Activated CD4-positive, alpha-beta memory T cell treated with anti-CD3 and anti-CD28 coated beads, Interleukin-2, amount 10 ng/mL, durations not matched to agents 7 days and 5 days (primary cell): ENCODE results near the gene CACNA1I. TPM values are rescaled to one million over a fixed set of nuclear protein-coding genes. Genes with fewer than 3 reads are reported as not detected.

Experiments used
- CTCF ChIA-PET: fragments of 350-600 bp; sonication (Branson Sonifier 250); formaldehyde crosslinking; loops from one replicate; lab custom pipeline; 2021; ENCODE audit warnings: antibody characterized with exemption, inconsistent platforms; lab: Charles Lee
- POLR2A ChIA-PET: fragments of 350-600 bp; sonication (Branson Sonifier 250); formaldehyde crosslinking; loops from one replicate; lab custom pipeline; 2021; ENCODE audit warnings: antibody characterized with exemption; lab: Charles Lee
- DNase-seq: peaks from one replicate; pipeline ENCODE4 v3.0.0-alpha.2; 2020
- H3K27ac Mint-ChIP-seq: one replicate; pipeline ENCODE4 v1.8.0; 2021; ENCODE audit warnings: mild to moderate bottlenecking, mixed read lengths
- H3K27me3 Mint-ChIP-seq: one replicate; pipeline ENCODE4 v1.8.0; 2021; ENCODE audit warnings: mixed read lengths
- H3K36me3 Mint-ChIP-seq: one replicate; pipeline ENCODE4 v1.8.0; 2021; ENCODE audit warnings: low read depth, mixed read lengths
- H3K4me1 Mint-ChIP-seq: one replicate; pipeline ENCODE4 v1.8.0; 2021; ENCODE audit warnings: mixed read lengths
- H3K4me3 Mint-ChIP-seq: one replicate; pipeline ENCODE4 v1.8.0; 2021; ENCODE audit warnings: mild to moderate bottlenecking, mixed read lengths
- H3K9me3 Mint-ChIP-seq: one replicate; pipeline ENCODE4 v1.8.0; 2021; ENCODE audit warnings: mixed read lengths
- total RNA-seq, 2 experiments: library from RNA; stranded (reverse); gene quantifications; one replicate each; pipeline ENCODE4 v1.2.3, GENCODE V29; 2021

CACNA1I gene
- total RNA-seq, 2 experiments from 2014 or later = 8.7 to 8.8 TPM

DNA sequence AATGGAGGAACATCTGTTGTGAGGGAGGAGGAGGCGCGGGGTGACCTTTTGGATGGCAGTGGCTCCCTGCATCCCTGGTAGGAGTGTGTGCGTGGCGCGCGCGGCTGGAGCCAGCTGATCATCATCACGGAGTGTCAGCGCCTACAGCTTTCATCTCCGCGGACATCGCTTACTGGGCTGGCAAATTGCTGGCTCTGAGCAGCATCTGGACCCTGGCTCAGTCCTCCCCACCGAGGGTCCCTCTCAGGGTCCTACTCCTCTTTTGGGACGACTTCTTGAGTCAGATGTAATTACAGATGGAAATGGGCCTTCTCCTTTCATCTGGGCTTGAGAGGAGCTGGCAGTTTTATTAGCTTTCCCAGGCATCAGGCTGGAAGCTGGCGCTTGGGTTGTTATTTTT lies 85.3 kb downstream of the CACNA1I start:
- no peaks in the 10 kb centered on the region for H3K9me3 Mint-ChIP-seq
- ChIA-PET CTCF (no interaction called here), POLR2A (interaction anchor here (1.2 kb wide), 1 partner anchor 277 kb away, joined by 3 read pairs; no protein-coding TSS in a partner anchor)
- no peak for DNase-seq
- no peaks in the 10 kb centered on the region for H3K27me3 Mint-ChIP-seq
- H3K4me1 Mint-ChIP-seq = peaks cover 37% of the 10 kb centered on the region
- no peak overlapping the region for H3K27ac Mint-ChIP-seq
- no peaks in the 10 kb centered on the region for H3K36me3 Mint-ChIP-seq
- no peak overlapping the region for H3K4me3 Mint-ChIP-seq

DNA sequence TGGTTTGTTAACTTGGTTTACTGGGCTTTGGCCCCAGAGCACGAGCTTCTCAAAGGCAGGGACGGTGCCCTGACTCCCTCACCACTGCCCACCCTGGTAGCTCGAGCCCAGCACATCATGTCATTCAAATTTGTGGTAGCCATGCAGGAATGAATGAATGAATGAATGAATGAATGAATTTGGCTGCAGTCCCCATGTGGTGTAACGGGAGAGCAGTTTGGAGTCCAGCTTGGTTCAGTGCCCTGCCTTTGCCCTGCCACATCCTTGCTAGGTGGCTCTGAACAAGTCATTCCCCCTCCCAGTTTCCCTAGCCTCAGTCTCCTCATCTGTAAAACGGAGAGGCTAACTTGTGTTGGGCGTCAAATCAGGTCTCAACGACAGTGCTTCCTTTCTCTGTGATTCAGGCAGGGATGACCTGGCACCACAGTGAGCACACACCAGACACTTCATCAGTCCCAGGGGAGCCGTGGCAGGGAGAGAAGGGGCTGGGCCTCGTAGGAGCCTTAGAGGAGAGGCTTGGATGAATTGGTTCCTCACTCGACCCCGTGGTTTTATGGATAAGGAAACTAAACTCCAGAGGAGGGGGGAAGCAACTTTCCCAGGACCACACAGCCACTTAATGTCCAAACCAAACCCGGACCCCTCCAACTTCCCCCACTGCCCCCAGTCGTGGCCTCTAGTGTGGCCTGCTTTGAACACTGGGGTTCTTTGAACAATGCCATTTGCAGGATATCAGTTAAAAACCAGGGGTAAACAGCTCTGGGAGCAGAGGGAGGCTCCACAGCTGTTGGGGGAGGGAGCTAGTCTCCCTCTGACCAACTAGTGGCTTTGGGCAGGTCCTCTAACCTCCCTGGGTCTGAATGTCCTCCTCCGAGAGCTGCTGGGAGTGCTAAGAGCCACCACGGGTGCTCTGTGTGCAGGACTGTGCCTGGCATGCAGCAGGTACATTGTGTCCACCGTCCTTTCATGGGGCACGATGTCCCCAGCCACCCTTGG lies 86.2 kb downstream of the CACNA1I start:
- ChIA-PET POLR2A (interaction anchor here (1.2 kb wide), 1 partner anchor 276 kb away, joined by 3 read pairs; no protein-coding TSS in a partner anchor), CTCF (no interaction called here)
- no peaks in the 10 kb centered on the region for H3K36me3 Mint-ChIP-seq
- H3K27me3 Mint-ChIP-seq = peaks cover 3% of the 10 kb centered on the region
- H3K4me3 Mint-ChIP-seq = no peak overlapping the region
- no peaks in the 10 kb centered on the region for H3K9me3 Mint-ChIP-seq
- peak overlapping the region; percentile 44 for H3K27ac Mint-ChIP-seq
- H3K4me1 Mint-ChIP-seq = peaks cover 44% of the 10 kb centered on the region
- no peak for DNase-seq

DNA sequence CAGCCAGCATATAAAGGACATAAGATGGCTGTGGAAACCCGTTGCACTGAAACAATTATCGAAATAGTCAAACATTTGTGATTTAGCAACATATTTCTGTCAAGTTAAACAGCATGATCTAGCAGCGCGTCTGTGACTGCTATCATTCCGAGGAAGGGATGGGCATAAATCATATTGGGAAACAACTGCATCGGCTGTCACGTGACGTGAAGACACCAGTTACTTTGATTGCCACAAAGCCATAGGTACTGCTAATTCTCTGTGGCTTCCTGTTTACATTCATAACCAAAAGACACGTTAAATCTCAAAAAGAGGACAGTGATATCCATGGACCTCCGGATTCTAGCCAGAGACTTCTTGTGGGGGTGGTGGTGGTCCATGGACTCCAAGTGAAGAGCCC lies 87.8 kb downstream of the CACNA1I start:
- Mint-ChIP-seq H3K27me3 (peaks cover 10% of the 10 kb centered on the region), H3K36me3 (no peaks in the 10 kb centered on the region), H3K9me3 (no peaks in the 10 kb centered on the region), H3K27ac (peak overlapping the region; percentile 78), H3K4me1 (peaks cover 52% of the 10 kb centered on the region), H3K4me3 (peak overlapping the region; percentile 75)
- DNase-seq = peak; percentile 67
- ChIA-PET POLR2A (interaction anchor here (1.0 kb wide), 1 partner anchor 386 kb away, joined by 3 read pairs; no protein-coding TSS in a partner anchor), CTCF (no interaction called here)

DNA sequence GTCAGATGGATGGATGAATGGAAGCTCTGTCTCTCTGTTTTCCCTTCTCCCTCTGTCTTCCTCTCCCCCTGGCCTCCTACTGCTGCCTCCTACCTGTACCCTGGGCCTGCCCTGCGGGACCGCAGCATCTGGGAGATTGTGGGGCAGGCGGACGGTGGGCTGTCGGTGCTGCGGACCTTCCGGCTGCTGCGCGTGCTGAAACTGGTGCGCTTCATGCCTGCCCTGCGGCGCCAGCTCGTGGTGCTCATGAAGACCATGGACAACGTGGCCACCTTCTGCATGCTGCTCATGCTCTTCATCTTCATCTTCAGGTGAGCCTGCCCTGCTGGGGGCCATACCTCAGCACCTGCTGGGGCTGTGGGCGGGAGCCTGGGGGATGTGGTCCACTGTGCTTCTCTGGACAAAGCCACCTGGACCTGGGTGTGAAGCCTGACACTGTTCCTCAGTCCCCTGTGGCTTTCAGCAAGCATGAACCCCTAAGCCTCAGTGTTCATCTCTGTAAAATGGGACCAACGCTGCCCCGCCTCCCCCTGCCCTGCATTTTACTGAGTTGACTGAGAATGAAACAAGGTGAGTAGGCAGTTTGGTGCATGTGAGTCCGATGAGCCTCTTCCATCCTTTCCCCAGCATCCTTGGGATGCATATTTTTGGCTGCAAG lies 88.4 kb downstream of the CACNA1I start:
- Mint-ChIP-seq H3K27ac (peak overlapping the region; percentile 78), H3K4me3 (peak overlapping the region; percentile 75), H3K36me3 (no peaks in the 10 kb centered on the region), H3K27me3 (peaks cover 11% of the 10 kb centered on the region), H3K9me3 (no peaks in the 10 kb centered on the region), H3K4me1 (peaks cover 52% of the 10 kb centered on the region)
- ChIA-PET POLR2A (interaction anchor here (1.0 kb wide), 1 partner anchor 385 kb away, joined by 3 read pairs; no protein-coding TSS in a partner anchor), CTCF (no interaction called here)
- DNase-seq = no peak

DNA sequence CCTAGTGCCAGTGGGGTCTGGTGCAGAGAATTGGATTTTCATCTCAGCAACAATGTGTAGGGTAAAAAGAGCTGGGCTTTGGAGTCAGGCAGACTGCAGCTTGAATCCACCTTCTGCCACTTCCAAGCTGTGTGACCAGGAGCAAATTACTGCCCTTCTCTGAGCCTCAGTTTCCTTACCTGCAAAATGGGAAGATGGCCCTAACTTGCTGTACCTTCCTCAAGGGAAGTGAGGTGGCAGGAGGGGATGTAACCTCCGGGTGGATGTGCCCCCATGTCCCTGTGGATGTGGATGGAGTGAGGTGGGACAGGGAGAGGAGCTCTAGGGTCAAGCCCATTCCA lies 90.9 kb downstream of the CACNA1I start:
- Mint-ChIP-seq H3K27me3 (peaks cover 12% of the 10 kb centered on the region), H3K4me1 (peaks cover 52% of the 10 kb centered on the region), H3K4me3 (peak overlapping the region; percentile 43), H3K9me3 (no peaks in the 10 kb centered on the region), H3K36me3 (peaks cover 3% of the 10 kb centered on the region), H3K27ac (no peak overlapping the region)
- ChIA-PET CTCF (interaction anchor here (1.7 kb wide), 1 partner anchor 363 kb away, joined by 5 read pairs; no protein-coding TSS in a partner anchor), POLR2A (interaction anchor here (0.7 to 1.6 kb wide), 3 partner anchors 10 to 383 kb away, joined by 3 to 4 read pairs (median 4); no protein-coding TSS in a partner anchor)
- DNase-seq = no peak

DNA sequence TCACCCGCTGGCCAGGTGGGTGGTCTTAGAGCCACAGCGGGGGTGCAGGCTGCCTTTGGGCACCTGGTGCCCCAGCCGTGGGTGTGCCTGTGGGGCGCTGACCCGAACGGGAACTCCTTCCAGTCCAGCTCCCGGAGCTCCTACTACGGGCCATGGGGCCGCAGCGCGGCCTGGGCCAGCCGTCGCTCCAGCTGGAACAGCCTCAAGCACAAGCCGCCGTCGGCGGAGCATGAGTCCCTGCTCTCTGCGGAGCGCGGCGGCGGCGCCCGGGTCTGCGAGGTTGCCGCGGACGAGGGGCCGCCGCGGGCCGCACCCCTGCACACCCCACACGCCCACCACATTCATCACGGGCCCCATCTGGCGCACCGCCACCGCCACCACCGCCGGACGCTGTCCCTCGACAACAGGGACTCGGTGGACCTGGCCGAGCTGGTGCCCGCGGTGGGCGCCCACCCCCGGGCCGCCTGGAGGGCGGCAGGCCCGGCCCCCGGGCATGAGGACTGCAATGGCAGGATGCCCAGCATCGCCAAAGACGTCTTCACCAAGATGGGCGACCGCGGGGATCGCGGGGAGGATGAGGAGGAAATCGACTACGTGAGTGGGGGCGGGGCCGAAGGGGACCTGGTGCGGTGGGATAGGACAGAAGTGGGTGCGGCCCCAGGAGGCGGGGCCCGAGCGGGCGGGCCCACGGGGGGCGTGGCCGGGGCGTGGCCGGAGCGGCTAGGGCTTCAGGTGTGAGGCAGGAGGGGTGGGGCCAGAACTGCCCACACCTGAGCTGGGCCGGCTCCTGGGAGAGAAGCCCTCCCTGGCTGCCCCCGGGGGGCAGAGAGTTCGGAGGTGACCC lies 91.5 kb downstream of the CACNA1I start:
- DNase-seq = peak; percentile 86
- Mint-ChIP-seq H3K27me3 (peaks cover 12% of the 10 kb centered on the region), H3K27ac (no peak overlapping the region), H3K36me3 (peaks cover 3% of the 10 kb centered on the region), H3K4me3 (peak overlapping the region; percentile 63), H3K9me3 (no peaks in the 10 kb centered on the region), H3K4me1 (peaks cover 51% of the 10 kb centered on the region)
- ChIA-PET CTCF (interaction anchor here (1.7 kb wide), 1 partner anchor 363 kb away, joined by 5 read pairs; no protein-coding TSS in a partner anchor), POLR2A (interaction anchor here (0.7 to 1.6 kb wide), 4 partner anchors 10 to 382 kb away, joined by 3 to 4 read pairs (median 4); no protein-coding TSS in a partner anchor)

DNA sequence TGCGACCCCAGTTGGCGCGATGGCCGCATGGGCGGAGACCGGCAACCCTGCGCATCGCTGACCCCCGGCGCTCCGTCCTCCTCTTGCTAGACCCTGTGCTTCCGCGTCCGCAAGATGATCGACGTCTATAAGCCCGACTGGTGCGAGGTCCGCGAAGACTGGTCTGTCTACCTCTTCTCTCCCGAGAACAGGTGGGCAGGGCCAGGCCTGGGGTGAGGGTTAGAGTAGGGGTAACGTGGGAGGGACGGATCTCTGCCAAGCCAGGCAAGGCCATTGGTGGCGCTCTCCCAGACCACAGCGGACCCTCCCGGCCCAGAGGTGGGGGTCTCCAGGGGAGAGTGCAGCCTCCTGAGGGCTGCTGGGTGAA lies 92.1 kb downstream of the CACNA1I start:
- Mint-ChIP-seq H3K27me3 (peaks cover 12% of the 10 kb centered on the region), H3K4me1 (peaks cover 47% of the 10 kb centered on the region)
- POLR2A ChIA-PET = interaction anchor here (0.7 to 1.6 kb wide), 2 partner anchors 103 to 381 kb away, joined by 3 to 4 read pairs; no protein-coding TSS in a partner anchor

DNA sequence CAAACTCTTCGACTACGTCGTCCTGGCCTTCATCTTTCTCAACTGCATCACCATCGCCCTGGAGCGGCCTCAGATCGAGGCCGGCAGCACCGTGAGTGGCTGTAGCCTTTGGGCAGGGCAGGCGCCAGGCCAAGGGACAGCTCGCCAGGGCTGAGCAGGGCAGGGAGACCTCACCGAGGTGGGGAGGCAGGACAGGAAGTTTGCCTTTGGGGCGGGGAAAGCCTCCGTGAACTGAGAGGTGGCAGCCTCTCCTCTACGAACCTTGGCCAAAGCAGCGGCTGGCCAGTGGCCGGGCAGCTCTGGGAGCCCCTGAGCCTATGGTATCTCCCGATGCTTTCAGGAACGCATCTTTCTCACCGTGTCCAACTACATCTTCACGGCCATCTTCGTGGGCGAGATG lies 93.2 kb downstream of the CACNA1I start:
- DNase-seq = no peak
- no peaks in the 10 kb centered on the region for H3K9me3 Mint-ChIP-seq
- H3K36me3 Mint-ChIP-seq = peaks cover 3% of the 10 kb centered on the region
- peaks cover 12% of the 10 kb centered on the region for H3K27me3 Mint-ChIP-seq
- ChIA-PET CTCF (no interaction called here), POLR2A (no interaction called here)
- no peak overlapping the region for H3K4me3 Mint-ChIP-seq
- peaks cover 36% of the 10 kb centered on the region for H3K4me1 Mint-ChIP-seq
- no peak overlapping the region for H3K27ac Mint-ChIP-seq

More for the DNA sequence above, 92.1 kb downstream of the CACNA1I start:
- Mint-ChIP-seq H3K36me3 (peaks cover 3% of the 10 kb centered on the region), H3K4me3 (peak overlapping the region; percentile 35), H3K27ac (no peak overlapping the region), H3K9me3 (no peaks in the 10 kb centered on the region)
- DNase-seq = no peak
- CTCF ChIA-PET = interaction anchor here (1.7 kb wide), 1 partner anchor 362 kb away, joined by 5 read pairs; no protein-coding TSS in a partner anchor

DNA sequence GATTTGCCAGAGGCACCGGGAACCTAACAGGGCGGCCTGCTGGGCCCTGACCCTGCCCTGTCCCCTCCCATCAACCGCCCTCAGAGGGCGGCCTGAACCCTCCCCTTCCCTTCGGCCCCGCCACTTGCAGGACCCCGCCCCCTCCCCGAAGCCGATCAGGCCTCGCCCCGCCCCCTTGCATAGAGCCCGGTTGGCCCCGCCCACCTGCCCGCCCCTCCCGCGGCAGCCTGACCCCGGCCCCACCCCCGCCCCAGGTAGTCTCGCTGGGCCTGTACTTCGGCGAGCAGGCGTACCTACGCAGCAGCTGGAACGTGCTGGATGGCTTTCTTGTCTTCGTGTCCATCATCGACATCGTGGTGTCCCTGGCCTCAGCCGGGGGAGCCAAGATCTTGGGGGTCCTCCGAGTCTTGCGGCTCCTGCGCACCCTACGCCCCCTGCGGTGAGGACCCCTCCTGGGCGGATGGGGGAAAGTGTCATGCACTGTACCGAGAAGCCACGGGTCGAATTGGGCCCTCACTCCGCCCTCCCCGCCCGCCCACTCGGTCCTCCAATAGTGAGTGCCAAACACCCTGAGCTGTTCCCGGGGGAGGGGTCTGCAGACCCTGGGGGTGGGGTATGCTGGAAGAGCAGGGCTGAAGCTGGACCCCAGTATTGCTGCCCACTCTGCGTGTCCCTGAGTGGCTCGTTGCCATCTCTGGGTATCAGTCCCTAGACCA lies 94.1 kb downstream of the CACNA1I start:
- no peak overlapping the region for H3K27ac Mint-ChIP-seq
- H3K36me3 Mint-ChIP-seq = peaks cover 3% of the 10 kb centered on the region
- ChIA-PET POLR2A (no interaction called here), CTCF (no interaction called here)
- H3K27me3 Mint-ChIP-seq = peaks cover 12% of the 10 kb centered on the region
- peaks cover 27% of the 10 kb centered on the region for H3K4me1 Mint-ChIP-seq
- no peak for DNase-seq
- no peaks in the 10 kb centered on the region for H3K9me3 Mint-ChIP-seq
- H3K4me3 Mint-ChIP-seq = no peak overlapping the region

DNA sequence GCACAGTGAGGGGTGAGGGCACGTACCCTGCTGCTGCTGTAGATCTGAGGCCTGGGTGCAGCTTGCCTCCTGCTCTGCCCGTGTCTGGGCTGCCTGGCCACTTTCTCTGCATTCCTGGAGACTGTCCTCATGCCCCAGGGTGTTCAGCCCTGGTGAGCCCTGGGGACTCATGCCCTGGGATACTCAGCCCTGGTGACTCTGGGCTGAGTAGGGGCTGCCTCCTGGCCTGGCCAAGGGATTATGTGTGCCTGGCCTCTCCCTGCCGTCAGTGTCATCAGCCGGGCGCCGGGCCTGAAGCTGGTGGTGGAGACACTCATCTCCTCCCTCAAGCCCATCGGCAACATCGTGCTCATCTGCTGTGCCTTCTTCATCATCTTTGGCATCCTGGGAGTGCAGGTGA lies 94.7 kb downstream of the CACNA1I start:
- POLR2A ChIA-PET = no interaction called here
- DNase-seq = no peak
- Mint-ChIP-seq H3K4me3 (no peak overlapping the region), H3K27ac (no peak overlapping the region), H3K27me3 (peaks cover 12% of the 10 kb centered on the region), H3K4me1 (peaks cover 21% of the 10 kb centered on the region), H3K9me3 (no peaks in the 10 kb centered on the region), H3K36me3 (peaks cover 3% of the 10 kb centered on the region)
- CTCF ChIA-PET = no interaction called here

DNA sequence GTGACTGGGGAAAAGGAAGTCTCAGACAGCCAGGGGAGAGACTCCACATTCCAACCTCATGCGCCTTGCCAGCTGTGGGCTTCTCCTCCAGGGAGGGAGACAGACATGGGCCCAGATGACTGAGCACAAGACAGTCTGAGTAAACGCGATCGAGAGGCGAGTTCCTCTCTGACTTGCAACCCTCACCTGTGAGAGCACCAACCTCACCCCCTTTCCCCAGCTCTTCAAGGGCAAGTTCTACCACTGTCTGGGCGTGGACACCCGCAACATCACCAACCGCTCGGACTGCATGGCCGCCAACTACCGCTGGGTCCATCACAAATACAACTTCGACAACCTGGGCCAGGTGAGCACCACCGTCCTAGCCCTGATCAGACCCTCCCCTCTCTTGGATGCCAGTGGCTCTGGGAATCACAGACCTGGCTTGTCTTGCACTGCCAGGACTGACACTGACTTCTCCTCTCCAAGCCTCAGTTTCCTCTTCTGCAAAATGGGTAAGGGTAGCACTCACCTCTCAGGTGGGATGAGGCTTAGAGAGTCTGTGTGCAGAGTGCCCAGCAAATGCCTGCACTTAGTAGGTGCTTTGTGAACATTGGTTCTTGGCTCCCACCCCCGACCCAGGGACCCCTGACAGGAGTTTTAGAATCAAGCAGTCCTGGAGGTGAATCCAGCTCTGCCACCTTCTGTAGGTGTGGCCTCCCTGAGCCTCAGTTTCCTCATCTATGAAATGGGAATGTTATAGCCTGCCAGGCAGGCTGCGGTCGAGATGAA lies 95.3 kb downstream of the CACNA1I start:
- DNase-seq = no peak
- no peak overlapping the region for H3K27ac Mint-ChIP-seq
- H3K4me3 Mint-ChIP-seq = no peak overlapping the region
- peaks cover 12% of the 10 kb centered on the region for H3K27me3 Mint-ChIP-seq
- peaks cover 15% of the 10 kb centered on the region for H3K4me1 Mint-ChIP-seq
- CTCF ChIA-PET = interaction anchor here (0.6 kb wide), 1 partner anchor 200 kb away, joined by 5 read pairs; no protein-coding TSS in a partner anchor
- POLR2A ChIA-PET = no interaction called here
- peaks cover 9% of the 10 kb centered on the region for H3K36me3 Mint-ChIP-seq
- H3K9me3 Mint-ChIP-seq = no peaks in the 10 kb centered on the region
